GM12878 (cell line): ENCODE results near the gene CLRN3. TPM values are rescaled to one million over a fixed set of nuclear protein-coding genes. Genes with fewer than 3 reads are reported as not detected.

Experiments
- ATAC-seq: fragments of 200-7000 bp; cut with Tn5 transposase; 3 replicates; pipeline ENCODE4 v1.9.1; 2020; ENCODE audit warnings: mild to moderate bottlenecking, moderate library complexity
- BruUV-seq: library from RNA; stranded (reverse); fragments of 400-500 nt; replicated peaks from 2 replicates; lab custom pipeline; 2021; lab: Mats Ljungman, UMichigan
- CTCF ChIA-PET: fragments of 300-600 bp; sonication (Branson Sonifier 250); formaldehyde crosslinking; extraction: SDS; loops from one replicate; lab custom pipeline; 2021; ENCODE audit warnings: inconsistent platforms; lab: Yijun Ruan, JAX
- POLR2A ChIA-PET: fragments of 350-600 bp; formaldehyde crosslinking; extraction: SDS; loops from one replicate; lab custom pipeline; 2021; ENCODE audit warnings: inconsistent platforms; lab: Charles Lee
- RAD21 ChIA-PET: fragments of 300-600 bp; sonication (Branson Sonifier 250); formaldehyde crosslinking; loops from one replicate; lab custom pipeline; 2023; ENCODE audit warnings: antibody characterized with exemption; ENCODE audit not compliant: unreplicated experiment; lab: Charles Lee
- SMC1A ChIA-PET: fragments of 300-600 bp; sonication (Branson Sonifier 250); formaldehyde crosslinking; loops from one replicate; lab custom pipeline; 2023; ENCODE audit not compliant: unreplicated experiment, uncharacterized antibody; lab: Charles Lee
- DNase-seq: peaks from one replicate; pipeline ENCODE4 v3.0.0-alpha.2; 2011; ENCODE audit warnings: low read depth, low spot score
- FAIRE-seq: peaks from 3 replicates; lab custom pipeline; 2011; peaks lifted over from hg19 to GRCh38; lab: Jason Lieb, UNC
- H2AFZ ChIP-seq: 2 replicates; pipeline ENCODE4 v1.6.0; 2011; ENCODE audit warnings: low read depth, low read length, control low read depth; ENCODE audit not compliant: control insufficient read depth
- H3K27ac ChIP-seq: 2 replicates; pipeline ENCODE4 v1.5.1; 2011; ENCODE audit warnings: control low read depth; ENCODE audit not compliant: control insufficient read depth, insufficient read depth
- H3K27me3 ChIP-seq, 2 experiments: replicated peaks in 1 of 2; 2 replicates each; pipeline versions ENCODE4 v1.6.0 to v1.6.1; 2011; ENCODE audit warnings: low read length in 1 of 2; ENCODE audit not compliant: control insufficient read depth in 2 of 2, insufficient read depth in 2 of 2
- H3K36me3 ChIP-seq, 2 experiments: 2 replicates each; pipeline ENCODE4 v1.5.1; 2011; ENCODE audit warnings: low read length in 1 of 2; ENCODE audit not compliant: control insufficient read depth in 2 of 2, insufficient read depth in 2 of 2
- H3K4me1 ChIP-seq: 2 replicates; pipeline ENCODE4 v1.6.1; 2011; ENCODE audit warnings: mild to moderate bottlenecking, low read length, moderate library complexity, mixed read lengths; ENCODE audit not compliant: control insufficient read depth, insufficient read depth
- H3K4me2 ChIP-seq: 2 replicates; pipeline ENCODE4 v1.6.0; 2011; ENCODE audit warnings: control low read depth; ENCODE audit not compliant: control insufficient read depth, insufficient read depth
- H3K4me3 ChIP-seq: fragments of 200-600 bp; sonication (generic); 2 replicates; pipeline ENCODE4 v1.5.1; 2016
- H3K79me2 ChIP-seq: 2 replicates; pipeline ENCODE4 v1.6.0; 2011; ENCODE audit warnings: low read length; ENCODE audit not compliant: control insufficient read depth, insufficient read depth
- H3K9ac ChIP-seq: 2 replicates; pipeline ENCODE4 v1.8.0; 2011; ENCODE audit warnings: low read length, control low read depth, mixed read lengths; ENCODE audit not compliant: control insufficient read depth, insufficient read depth
- H3K9me3 ChIP-seq: replicated peaks from 3 replicates; pipeline ENCODE4 v1.5.1; 2011; ENCODE audit warnings: mild to moderate bottlenecking, low read length; ENCODE audit not compliant: control insufficient read depth, insufficient read depth
- H4K20me1 ChIP-seq: 2 replicates; pipeline ENCODE4 v1.6.0; 2011; ENCODE audit not compliant: control insufficient read depth, insufficient read depth
- CHD1 ChIP-seq: IDR thresholded peaks from 2 replicates; pipeline ENCODE4 v1.6.1; 2012; ENCODE audit warnings: low read depth, low read length, improper control_type of control experiment
- EGR1 ChIP-seq, 2 experiments: IDR thresholded peaks; 1 replicate in 1 of 2; 2 replicates in 1 of 2; pipeline ENCODE4 v1.6.1; 2011 to 2012; ENCODE audit warnings: low read depth in 2 of 2, low read length in 2 of 2, borderline replicate concordance in 1 of 2, mild to moderate bottlenecking in 1 of 2, moderate library complexity in 1 of 2
- MAX ChIP-seq: IDR thresholded peaks from 2 replicates; pipeline ENCODE4 v1.6.1; 2012; ENCODE audit warnings: low read depth, low read length, improper control_type of control experiment
- MYB ChIP-seq: fragments of 150-350 bp; IDR thresholded peaks from 2 replicates; pipeline ENCODE4 v1.6.1; 2014; ENCODE audit warnings: mild to moderate bottlenecking, low read depth, low read length, borderline replicate concordance
- MYC ChIP-seq: IDR thresholded peaks from 2 replicates; pipeline ENCODE4 v1.6.1; 2011; ENCODE audit warnings: mild to moderate bottlenecking, low read length, moderate library complexity, inconsistent platforms; ENCODE audit not compliant: insufficient read depth, insufficient replicate concordance, insufficient read length, severe bottlenecking
- POLR2AphosphoS2 ChIP-seq: IDR thresholded peaks from 2 replicates; pipeline ENCODE4 v1.6.1; 2011; ENCODE audit warnings: low read depth, mild to moderate bottlenecking, low read length, improper control_type of control experiment, moderate library complexity
- REST ChIP-seq: IDR thresholded peaks from 2 replicates; pipeline ENCODE4 v1.6.1; 2012; ENCODE audit warnings: mild to moderate bottlenecking, low read depth, low read length
- RUNX3 ChIP-seq: IDR thresholded peaks from 2 replicates; pipeline ENCODE4 v1.6.1; 2012; ENCODE audit warnings: low read length, inconsistent platforms
- SKIL ChIP-seq: fragments of 450-650 bp; IDR thresholded peaks from 2 replicates; pipeline ENCODE4 v1.6.1; 2017; ENCODE audit warnings: mild to moderate bottlenecking, low read depth, inconsistent platforms; ENCODE audit not compliant: poor library complexity, severe bottlenecking
- SMARCA5 ChIP-seq: fragments of 450-650 bp; IDR thresholded peaks from 2 replicates; pipeline ENCODE4 v1.6.1; 2017; ENCODE audit warnings: mild to moderate bottlenecking
- WRNIP1 ChIP-seq: IDR thresholded peaks from 2 replicates; pipeline ENCODE4 v1.6.1; 2011; ENCODE audit warnings: low read depth, low read length, improper control_type of control experiment, borderline replicate concordance
- ZNF687 ChIP-seq: fragments of 450-650 bp; IDR thresholded peaks from 2 replicates; pipeline ENCODE4 v1.6.1; 2017; ENCODE audit warnings: mild to moderate bottlenecking, moderate library complexity
- WGBS: methylation state at CpG from one replicate; pipeline ENCODE4 v1.1.6; 2016; ENCODE audit warnings: low lambda C conversion rate; ENCODE audit not compliant: insufficient replicate concordance, insufficient coverage; ENCODE audit errors: missing lambda C conversion rate; 5-methylcytosine and 5-hydroxymethylcytosine counted together
- in situ Hi-C: fragments of 300-500 bp; cut with MboI; formaldehyde crosslinking; loops from 9 replicates; pipeline ENCODE4 v1.14.3; 2018; ENCODE audit warnings: mixed read lengths
- intact Hi-C: fragments of 100-400 bp; cut with micrococcal nuclease; formaldehyde crosslinking; loops from one replicate; pipeline ENCODE4 v1.14.2; 2022; ENCODE audit not compliant: unreplicated experiment
- polyA plus RNA-seq, 11 experiments: library from polyadenylated mRNA; depleted of rRNA in 4 of 11; unstranded in 6 of 11; stranded (reverse) in 5 of 11; fragments of >200 nt; fragmentation: Nextera tagmentation in 4 of 11; fragmentation: Illumina TruSeq in 1 of 11; extraction: Ambion mirVana in 4 of 11; extraction: Trizol in 1 of 11; gene quantifications; 1 replicate in 1 of 11; 2 replicates in 10 of 11; pipeline versions ENCODE4 v1.2.1 to v1.2.3, GENCODE V29; 2011 to 2016; ENCODE audit warnings: inconsistent platforms in 2 of 11, missing spikeins in 2 of 11, low read depth in 1 of 11
- total RNA-seq, 4 experiments: library from RNA; depleted of rRNA in 3 of 4; stranded (reverse); fragments of >200 nt in 3 of 4; fragmentation: Illumina TruSeq in 1 of 4; extraction: Trizol in 1 of 4; gene quantifications; 2 replicates each; pipeline versions ENCODE4 v1.2.1 to v1.2.3, GENCODE V29; 2013 to 2021

The CLRN3 gene
- total and polyA plus RNA-seq, 10 of the 15 experiments (the other 5 are each of a cell fraction or from before 2014, with no cell fraction given): not detected

- H3K4me1 ChIP-seq: no peaks in the 10 kb centered on the region
- ChIA-PET POLR2A (no interaction called here), SMC1A (no interaction called here), RAD21 (no interaction called here), CTCF (interaction anchor here (1.4 kb wide), 1 partner anchor 89 kb away, joined by 5 read pairs; no protein-coding TSS in a partner anchor)
- DNase-seq: no peak
- H3K27me3 ChIP-seq: no peaks in the 10 kb centered on the region
- FAIRE-seq: no peak
- no peak overlapping the region for H3K27ac ChIP-seq
- no peak overlapping the region for H3K9ac ChIP-seq
- intact Hi-C loops (no loop called here), in situ Hi-C loops (no loop called here)
- ATAC-seq: no peak
- H3K4me3 ChIP-seq: no peak overlapping the region
- no peaks in the 10 kb centered on the region for H4K20me1 ChIP-seq
- no peak overlapping the region for H2AFZ ChIP-seq
- H3K79me2 ChIP-seq: no peaks in the 10 kb centered on the region
- no TSS peak for BruUV-seq
- WGBS: 58% methylated on average over 12 of the region's 12 CpGs
- no peak overlapping the region for H3K4me2 ChIP-seq
- no peaks in the 10 kb centered on the region for H3K36me3 ChIP-seq
- H3K9me3 ChIP-seq: no peaks in the 10 kb centered on the region
- TF ChIP-seq MYB: no peak
- TF ChIP-seq ZNF687: no peak
- TF ChIP-seq SKIL: no peak
- no peak for TF ChIP-seq SMARCA5
- TF ChIP-seq MYC: no peak
- TF ChIP-seq POLR2AphosphoS2: no peak
- TF ChIP-seq REST: no peak
- TF ChIP-seq WRNIP1: no peak
- TF ChIP-seq MAX: no peak
- TF ChIP-seq RUNX3: no peak
- no peak for TF ChIP-seq CHD1
- TF ChIP-seq EGR1 (IDR thresholded peaks at IDR 0.05; ENCODE audit: borderline replicate concordance in 1 of 2, low read depth in 2 of 2, low read length in 2 of 2): no peak
Observed at GRCh38 chr10:127922675-127923366, 30.1 kb upstream of the CLRN3 start.
